Endothelial cell of umbilical vein (primary cell): ENCODE measurements around the gene KIAA1217. TPM values are rescaled to one million over a fixed set of nuclear protein-coding genes. Genes with fewer than 3 reads are reported as not detected.

Experiments
- BruUV-seq: library from RNA; stranded (reverse); fragments of 400-500 nt; replicated peaks from 2 replicates; lab custom pipeline; 2021; lab: Mats Ljungman, UMichigan
- CTCF ChIA-PET: fragments of 300-600, 350-600 bp; sonication (Branson Sonifier 250); formaldehyde crosslinking; loops from one replicate; lab custom pipeline; 2021; ENCODE audit warnings: antibody characterized with exemption, inconsistent platforms; lab: Charles Lee
- POLR2A ChIA-PET: fragments of 300-600, 350-600 bp; sonication (Branson Sonifier 250); formaldehyde crosslinking; loops from one replicate; lab custom pipeline; 2021; ENCODE audit warnings: antibody characterized with exemption, inconsistent platforms; lab: Charles Lee
- DNase-seq: peaks from one replicate; pipeline ENCODE4 v3.0.0-alpha.2; 2011; ENCODE audit warnings: low read depth, low spot score
- FAIRE-seq: peaks from 2 replicates; lab custom pipeline; 2011; peaks lifted over from hg19 to GRCh38; lab: Jason Lieb, UNC
- H2AFZ ChIP-seq: 2 replicates; pipeline ENCODE4 v1.6.0; 2012; ENCODE audit warnings: low read depth, low read length, control low read depth, inconsistent platforms
- H3K27ac ChIP-seq: 2 replicates; pipeline ENCODE4 v1.5.1; 2011; ENCODE audit warnings: low read depth, mild to moderate bottlenecking, control low read depth, low read length, moderate library complexity; ENCODE audit not compliant: insufficient read depth
- H3K27me3 ChIP-seq, 2 experiments: 2 replicates each; pipeline versions ENCODE4 v1.6.0 to v1.6.1; 2011; ENCODE audit warnings: low read length in 2 of 2, mixed read lengths in 1 of 2; ENCODE audit not compliant: control insufficient read depth in 2 of 2, insufficient read depth in 2 of 2
- H3K36me3 ChIP-seq, 2 experiments: 2 replicates in 1 of 2; 3 replicates in 1 of 2; pipeline ENCODE4 v1.5.1; 2011; ENCODE audit warnings: low read length in 2 of 2, mild to moderate bottlenecking in 1 of 2, moderate library complexity in 1 of 2; ENCODE audit not compliant: control insufficient read depth in 2 of 2, insufficient read depth in 2 of 2; ENCODE audit errors: extremely low read depth in 1 of 2
- H3K4me1 ChIP-seq: 3 replicates; pipeline ENCODE4 v1.5.1; 2011; ENCODE audit warnings: mild to moderate bottlenecking, low read length; ENCODE audit not compliant: control insufficient read depth, insufficient read depth; ENCODE audit errors: extremely low read depth
- H3K4me2 ChIP-seq: 2 replicates; pipeline ENCODE4 v1.6.1; 2011; ENCODE audit warnings: low read length, control low read depth, mixed read lengths; ENCODE audit not compliant: insufficient read depth
- H3K4me3 ChIP-seq, 3 experiments: fragments of 200-600 bp in 1 of 3; sonication (generic), shearing (Covaris generic) in 1 of 3; replicated peaks in 1 of 3; 2 replicates each; pipeline ENCODE4 v1.5.1; 2011 to 2016; ENCODE audit warnings: control low read depth in 3 of 3, low read length in 3 of 3, mild to moderate bottlenecking in 2 of 3, inconsistent platforms in 1 of 3, low read depth in 1 of 3, moderate library complexity in 1 of 3; ENCODE audit not compliant: insufficient read depth in 1 of 3
- H3K79me2 ChIP-seq: 2 replicates; pipeline ENCODE4 v1.6.0; 2012; ENCODE audit warnings: low read length, inconsistent platforms; ENCODE audit not compliant: control insufficient read depth, insufficient read depth
- H3K9ac ChIP-seq: replicated peaks from 2 replicates; pipeline ENCODE3; 2011; ENCODE audit warnings: low read length, control low read depth; ENCODE audit not compliant: insufficient read depth; ENCODE audit errors: extremely low read depth
- H3K9me1 ChIP-seq: replicated peaks from 3 replicates; pipeline ENCODE4 v1.6.0; 2011; ENCODE audit warnings: mild to moderate bottlenecking, low read length; ENCODE audit not compliant: control insufficient read depth, insufficient read depth; ENCODE audit errors: extremely low read depth
- H3K9me3 ChIP-seq: replicated peaks from 2 replicates; pipeline ENCODE4 v1.5.1; 2012; ENCODE audit warnings: low read length, inconsistent platforms; ENCODE audit not compliant: control insufficient read depth, insufficient read depth
- H4K20me1 ChIP-seq: replicated peaks from 2 replicates; pipeline ENCODE3; 2011; ENCODE audit warnings: mild to moderate bottlenecking, low read length; ENCODE audit not compliant: control insufficient read depth, insufficient read depth; ENCODE audit errors: extremely low read depth
- CTCF ChIP-seq, 2 donors: IDR thresholded peaks; 1 replicate in 1 of 2; 2 replicates in 1 of 2; pipeline ENCODE4 v1.5.1; 2011; ENCODE audit warnings: low read length in 2 of 2, mild to moderate bottlenecking in 2 of 2, moderate library complexity in 2 of 2, control low read depth in 1 of 2, inconsistent platforms in 1 of 2, low read depth in 1 of 2; ENCODE audit not compliant: insufficient read depth in 1 of 2; ENCODE audit errors: extremely low read depth in 1 of 2
- EZH2 ChIP-seq: IDR thresholded peaks from 2 replicates; pipeline ENCODE4 v1.6.1; 2012; ENCODE audit warnings: borderline replicate concordance, low read depth, mild to moderate bottlenecking, moderate library complexity, low read length, inconsistent platforms; ENCODE audit not compliant: severe bottlenecking
- FOS ChIP-seq: IDR thresholded peaks from 2 replicates; pipeline ENCODE4 v1.6.1; 2011; ENCODE audit warnings: mild to moderate bottlenecking, low read length, moderate library complexity, borderline replicate concordance; ENCODE audit not compliant: insufficient read depth
- GATA2 ChIP-seq: IDR thresholded peaks from 2 replicates; pipeline ENCODE4 v1.7.0; 2011; ENCODE audit warnings: low read depth, mild to moderate bottlenecking, moderate library complexity, mixed read lengths, low read length; ENCODE audit not compliant: insufficient read length, insufficient read depth
- JUN ChIP-seq: IDR thresholded peaks from 2 replicates; pipeline ENCODE4 v1.6.1; 2011; ENCODE audit warnings: borderline replicate concordance, low read depth; ENCODE audit not compliant: insufficient read length, insufficient read depth
- MAX ChIP-seq: IDR thresholded peaks from 2 replicates; pipeline ENCODE4 v1.6.1; 2011; ENCODE audit not compliant: insufficient read depth, insufficient read length
- MYC ChIP-seq: IDR thresholded peaks from one replicate; pipeline ENCODE4 v1.6.1; 2011; ENCODE audit warnings: mild to moderate bottlenecking, low read depth, low read length
- POLR2A ChIP-seq: IDR thresholded peaks from 2 replicates; pipeline ENCODE4 v1.6.1; 2012; ENCODE audit warnings: low read depth, mild to moderate bottlenecking, control low read depth, low read length
- POLR2AphosphoS5 ChIP-seq: IDR thresholded peaks from 2 replicates; pipeline ENCODE4 v1.6.1; 2012; ENCODE audit warnings: low read depth, mild to moderate bottlenecking, control low read depth, low read length, moderate library complexity; ENCODE audit not compliant: insufficient read depth
- dilution Hi-C: fragments of 300-500 bp; cut with MboI; formaldehyde crosslinking; loops from one replicate; pipeline ENCODE4 v1.15.0; 2019; ENCODE audit warnings: low sequenced_read_pairs; ENCODE audit not compliant: extremely low pct_ligation_motif_present
- intact Hi-C: fragments of 100-400 bp; cut with micrococcal nuclease; formaldehyde crosslinking; loops from one replicate; pipeline ENCODE4 v1.10.0; 2022
- polyA plus RNA-seq, 4 experiments: library from polyadenylated mRNA; depleted of rRNA in 3 of 4; stranded (reverse) in 3 of 4; unstranded in 1 of 4; fragments of >200 nt; gene quantifications; 2 replicates each; pipeline versions ENCODE4 v1.2.1 to v1.2.3, GENCODE V29; 2011 to 2012; ENCODE audit warnings: missing spikeins in 1 of 4
- total RNA-seq: library from RNA; stranded (reverse); gene quantifications from 2 replicates; pipeline ENCODE4 v1.2.3, GENCODE V29; 2021

Gene KIAA1217
- total and polyA plus RNA-seq, 2 donors (not counting 3 experiments of a cell fraction or from before 2014, with no cell fraction given) = 0.83 to 10.3 TPM

GRCh38 chr10:24277771-24278170 lies 68.8 kb downstream of the KIAA1217 start:
- Histone ChIP-seq H3K9ac (no peak overlapping the region), H3K36me3 (no peaks in the 10 kb centered on the region), H3K79me2 (no peaks in the 10 kb centered on the region), H3K4me2 (no peak overlapping the region), H2AFZ (no peak overlapping the region), H4K20me1 (no peaks in the 10 kb centered on the region), H3K27ac (no peak overlapping the region), H3K9me1 (no peaks in the 10 kb centered on the region), H3K4me1 (no peaks in the 10 kb centered on the region), H3K9me3 (no peaks in the 10 kb centered on the region), H3K27me3 (no peaks in the 10 kb centered on the region), H3K4me3 (no peak overlapping the region)
- no TSS peak for BruUV-seq
- dilution Hi-C loops (no loop called here), intact Hi-C loops (no loop called here)
- TF ChIP-seq MYC = no peak
- TF ChIP-seq MAX = no peak
- TF ChIP-seq POLR2AphosphoS5 = no peak
- TF ChIP-seq CTCF (IDR thresholded peaks at IDR 0.05; ENCODE audit: extremely low read depth in 1 of 2, insufficient read depth in 1 of 2, low read depth in 1 of 2, low read length in 2 of 2) = no peak
- no peak for TF ChIP-seq GATA2
- no peak for TF ChIP-seq EZH2
- no peak for TF ChIP-seq POLR2A
- no peak for TF ChIP-seq JUN
- TF ChIP-seq FOS = no peak
- ChIA-PET CTCF (no interaction called here), POLR2A (no interaction called here)
- FAIRE-seq = no peak
- DNase-seq = no peak
